Stimulated activated effector memory CD8-positive, alpha-beta T cell treated with anti-CD3 and anti-CD28 coated beads, Interleukin-12 subunit alpha, Interleukin-12 subunit beta, amount 100 ng/mL, for 72 hours (primary cell): ENCODE data around the gene FCHO2.
A peak's percentile ranks its signal among the peaks of the same experiment; 100 is the strongest.

Experiments
- ATAC-seq: fragments of 150-1000 bp; cut with Tn5 transposase; 2 replicates; pipeline ENCODE4 v1.10.0; 2021
- DNase-seq, 2 donors: peaks; one replicate each; pipeline ENCODE4 v3.0.0; 2021 to 2022; ENCODE audit warnings: low spot score in 2 of 2
- H3K27ac Mint-ChIP-seq: one replicate; pipeline ENCODE4 v1.8.0; 2022; ENCODE audit warnings: mild to moderate bottlenecking, mixed read lengths
- H3K36me3 Mint-ChIP-seq: one replicate; pipeline ENCODE4 v1.8.0; 2022; ENCODE audit warnings: mild to moderate bottlenecking, mixed read lengths
- H3K4me1 Mint-ChIP-seq: one replicate; pipeline ENCODE4 v1.8.0; 2022; ENCODE audit warnings: mixed read lengths
- H3K4me3 Mint-ChIP-seq: one replicate; pipeline ENCODE4 v1.8.0; 2022; ENCODE audit warnings: mild to moderate bottlenecking, mixed read lengths
- H3K9me3 Mint-ChIP-seq: one replicate; pipeline ENCODE4 v1.8.0; 2022; ENCODE audit warnings: mixed read lengths

The FCHO2 gene

DNA sequence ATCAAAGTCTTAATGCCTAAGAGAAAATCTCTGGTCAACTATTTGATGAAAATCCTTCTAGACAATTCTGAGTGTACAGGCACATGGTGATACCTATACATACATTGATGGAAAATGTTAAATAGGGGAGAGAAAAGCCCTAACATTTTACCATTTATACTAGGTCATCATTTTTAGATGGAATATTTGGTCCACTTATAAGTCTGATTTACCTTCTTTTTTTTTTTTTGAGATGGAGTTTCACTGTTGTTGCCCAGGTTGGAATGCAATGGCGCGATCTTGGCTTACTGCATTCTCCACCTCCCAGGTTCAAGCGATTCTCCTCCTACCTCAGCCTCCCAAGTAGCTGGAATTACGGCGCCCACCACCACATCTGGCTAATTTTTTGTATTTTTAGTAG is 81.7 kb downstream of the FCHO2 start:
- Mint-ChIP-seq H3K4me1 (no peaks in the 10 kb centered on the region), H3K36me3 (no peaks in the 10 kb centered on the region), H3K4me3 (no peak overlapping the region), H3K27ac (no peak overlapping the region), H3K9me3 (no peaks in the 10 kb centered on the region)
- no peak for ATAC-seq
- DNase-seq, result no peak

DNA sequence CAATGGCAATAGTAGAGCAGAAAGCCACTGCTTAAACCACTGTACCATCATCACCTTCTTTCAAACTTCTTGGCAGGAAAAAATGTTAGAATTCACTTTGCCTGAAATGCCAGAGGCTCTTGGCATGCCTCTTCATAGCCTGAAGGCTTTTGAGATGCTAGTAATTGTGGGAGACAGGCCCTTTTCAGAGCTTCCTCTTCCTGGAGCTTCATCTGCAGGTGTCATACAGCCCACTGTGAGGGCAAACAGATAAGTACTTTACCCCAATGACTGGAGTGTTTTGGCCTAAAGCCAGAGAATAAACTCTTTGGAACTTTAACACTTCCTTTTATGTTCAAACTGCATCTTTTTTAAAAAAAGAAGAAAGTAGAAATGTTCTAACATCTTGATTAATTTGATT is 83.2 kb downstream of the FCHO2 start:
- ATAC-seq, result no peak
- Mint-ChIP-seq H3K9me3 (no peaks in the 10 kb centered on the region), H3K36me3 (no peaks in the 10 kb centered on the region), H3K4me1 (no peaks in the 10 kb centered on the region), H3K27ac (no peak overlapping the region), H3K4me3 (no peak overlapping the region)
- no peak for DNase-seq

DNA sequence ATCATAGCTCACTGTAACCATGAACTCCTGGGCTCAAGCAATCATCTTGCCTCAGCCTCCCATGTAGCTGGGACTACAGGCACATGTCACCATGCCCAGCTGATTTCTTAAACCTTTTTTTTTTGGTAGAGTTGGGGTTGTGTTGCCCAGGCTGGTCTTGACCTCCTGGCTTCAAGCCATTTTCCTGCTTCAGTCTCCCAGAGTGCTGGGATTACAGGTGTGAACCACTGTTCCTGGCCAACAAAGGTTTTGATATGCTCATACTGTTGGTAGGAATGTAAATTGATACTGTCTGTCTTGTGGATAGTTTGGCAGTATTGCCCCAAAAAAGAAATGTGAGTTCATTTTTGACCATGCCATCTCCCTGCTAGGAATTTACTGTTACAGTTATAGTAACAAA is 87.2 kb downstream of the FCHO2 start:
- no peak overlapping the region for H3K4me3 Mint-ChIP-seq
- ATAC-seq (no peak), DNase-seq (no peak)
- H3K27ac Mint-ChIP-seq, result no peak overlapping the region
- H3K4me1 Mint-ChIP-seq, result no peaks in the 10 kb centered on the region
- peaks cover 7% of the 10 kb centered on the region for H3K9me3 Mint-ChIP-seq
- no peaks in the 10 kb centered on the region for H3K36me3 Mint-ChIP-seq

DNA sequence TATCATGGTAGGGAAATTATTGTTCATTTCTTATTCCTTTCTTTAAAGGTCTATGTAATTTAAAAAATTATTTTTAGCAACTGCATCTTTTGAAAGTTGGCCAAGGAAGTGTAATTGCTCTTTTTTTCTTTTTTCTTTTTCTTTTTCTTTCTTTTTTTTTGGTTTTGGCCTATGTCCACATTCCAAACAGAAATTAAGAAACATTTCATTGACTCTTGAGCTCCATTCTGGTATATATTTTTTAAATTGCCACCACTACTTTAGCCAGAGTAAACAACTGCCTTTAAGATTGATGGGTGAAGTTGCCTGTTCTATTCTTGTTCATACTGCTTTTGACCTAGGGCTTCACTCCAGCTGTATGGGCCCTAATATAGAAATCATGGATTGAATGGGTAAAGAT is 88.7 kb downstream of the FCHO2 start:
- no peaks in the 10 kb centered on the region for H3K4me1 Mint-ChIP-seq
- no peak overlapping the region for H3K4me3 Mint-ChIP-seq
- DNase-seq, result no peak
- no peak overlapping the region for H3K27ac Mint-ChIP-seq
- ATAC-seq, result no peak
- no peaks in the 10 kb centered on the region for H3K36me3 Mint-ChIP-seq
- H3K9me3 Mint-ChIP-seq, result peaks cover 7% of the 10 kb centered on the region

DNA sequence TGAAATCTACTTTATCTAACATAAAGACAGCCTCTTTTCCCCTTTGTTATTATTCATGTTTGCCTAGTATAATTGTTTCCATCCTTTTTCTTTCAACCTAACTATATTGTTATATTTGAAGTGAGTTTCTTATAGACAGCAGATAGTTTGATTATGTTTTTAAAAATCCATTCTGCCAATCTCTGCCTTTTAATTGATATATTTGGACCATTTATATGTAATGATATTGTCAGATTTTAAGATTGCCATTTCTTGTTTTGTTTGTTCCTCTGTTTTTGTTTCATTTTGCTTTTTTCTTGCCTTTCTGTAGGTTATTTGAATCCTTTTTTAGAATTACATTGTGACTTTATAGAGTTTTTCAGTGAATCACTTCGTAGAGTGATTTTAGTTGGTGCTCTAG is 89.8 kb downstream of the FCHO2 start:
- peaks cover 7% of the 10 kb centered on the region for H3K9me3 Mint-ChIP-seq
- ATAC-seq (no peak), DNase-seq (no peak)
- no peak overlapping the region for H3K4me3 Mint-ChIP-seq
- peaks cover 5% of the 10 kb centered on the region for H3K36me3 Mint-ChIP-seq
- no peaks in the 10 kb centered on the region for H3K4me1 Mint-ChIP-seq
- no peak overlapping the region for H3K27ac Mint-ChIP-seq

DNA sequence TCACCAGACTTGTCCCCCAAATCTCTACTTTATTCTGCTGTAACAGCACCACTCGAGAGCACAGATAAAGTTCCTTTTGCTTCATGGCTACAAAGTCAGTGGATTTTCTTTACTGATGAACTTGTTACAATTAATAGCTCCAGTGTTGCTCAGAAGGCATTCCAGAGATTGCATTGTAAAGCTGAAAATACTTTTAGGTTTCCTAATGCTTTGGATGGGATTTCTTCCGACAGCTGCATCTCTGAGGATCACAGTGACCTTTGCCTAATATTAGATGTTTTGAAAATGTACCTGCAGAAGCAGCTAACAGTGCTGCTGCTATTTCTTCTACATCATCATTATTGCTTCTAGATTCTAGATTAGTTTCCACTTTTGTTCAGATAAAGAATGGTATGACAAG is 105.8 kb downstream of the FCHO2 start:
- H3K4me1 Mint-ChIP-seq, result no peaks in the 10 kb centered on the region
- H3K36me3 Mint-ChIP-seq, result peaks cover under 1% of the 10 kb centered on the region
- no peaks in the 10 kb centered on the region for H3K9me3 Mint-ChIP-seq
- DNase-seq, result no peak
- H3K4me3 Mint-ChIP-seq, result no peak overlapping the region
- ATAC-seq, result no peak
- H3K27ac Mint-ChIP-seq, result no peak overlapping the region

DNA sequence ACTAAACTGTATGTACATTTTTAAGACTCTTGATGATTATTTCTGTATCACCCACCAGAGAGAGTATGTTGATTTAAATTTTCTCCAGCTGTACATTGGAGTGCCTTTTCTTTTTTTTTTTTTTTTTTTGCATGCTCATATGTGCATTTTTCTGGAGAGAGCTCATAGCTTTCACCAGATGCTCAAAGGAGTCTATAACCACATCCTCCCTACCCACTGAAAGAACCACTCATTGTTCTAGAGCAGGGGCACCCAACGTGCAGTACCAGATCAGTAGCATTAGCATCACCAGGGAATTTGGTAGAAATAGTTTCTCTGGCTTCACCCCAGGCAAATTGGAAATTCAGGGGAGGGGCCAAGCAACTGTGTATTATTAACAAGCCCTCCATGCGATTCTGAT is 110.6 kb downstream of the FCHO2 start:
- Mint-ChIP-seq H3K4me1 (no peaks in the 10 kb centered on the region), H3K36me3 (no peaks in the 10 kb centered on the region), H3K27ac (no peak overlapping the region), H3K9me3 (no peaks in the 10 kb centered on the region), H3K4me3 (no peak overlapping the region)
- DNase-seq (no peak), ATAC-seq (peak; percentile 49)

DNA sequence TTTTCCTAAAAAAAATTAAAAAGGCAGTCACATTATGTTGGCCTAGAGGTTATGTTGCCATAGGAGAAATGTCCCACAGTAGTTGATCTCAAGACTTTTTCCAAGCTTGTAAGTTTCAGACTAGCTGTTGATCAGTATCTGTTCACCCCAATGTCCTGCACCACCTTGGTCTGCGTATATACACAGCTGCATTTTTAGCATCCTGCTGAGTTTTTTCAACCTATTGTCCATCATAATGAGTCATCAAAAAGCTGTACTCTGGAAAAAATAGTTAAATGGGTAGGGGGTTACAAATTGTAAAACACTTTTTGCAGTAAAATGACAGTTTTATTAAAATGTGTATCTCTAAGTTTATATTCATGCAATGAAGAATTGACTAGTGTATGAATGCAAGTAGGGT is 111.4 kb downstream of the FCHO2 start:
- Mint-ChIP-seq H3K27ac (no peak overlapping the region), H3K4me1 (no peaks in the 10 kb centered on the region), H3K4me3 (no peak overlapping the region), H3K9me3 (no peaks in the 10 kb centered on the region), H3K36me3 (no peaks in the 10 kb centered on the region)
- DNase-seq (no peak), ATAC-seq (no peak)

DNA sequence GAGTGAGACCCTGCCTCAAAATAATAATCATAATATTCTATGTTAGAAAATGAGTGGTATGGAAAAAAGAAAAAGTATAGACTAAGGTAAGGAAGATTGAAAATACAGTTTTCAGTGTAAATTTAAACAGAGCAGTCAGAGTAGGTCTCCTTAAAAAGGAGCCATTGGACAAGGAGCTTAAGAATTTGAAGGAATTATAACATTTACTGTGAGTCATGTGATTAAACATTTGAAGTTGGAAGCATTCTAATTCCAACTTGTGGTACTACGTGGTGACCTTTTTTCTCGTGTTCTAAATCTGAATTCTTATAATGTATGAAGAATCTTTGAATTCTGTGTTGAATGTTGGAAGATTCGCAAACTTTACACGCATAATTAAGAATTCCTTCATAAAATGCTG is 125.3 kb downstream of the FCHO2 start:
- H3K27ac Mint-ChIP-seq, result no peak overlapping the region

DNA sequence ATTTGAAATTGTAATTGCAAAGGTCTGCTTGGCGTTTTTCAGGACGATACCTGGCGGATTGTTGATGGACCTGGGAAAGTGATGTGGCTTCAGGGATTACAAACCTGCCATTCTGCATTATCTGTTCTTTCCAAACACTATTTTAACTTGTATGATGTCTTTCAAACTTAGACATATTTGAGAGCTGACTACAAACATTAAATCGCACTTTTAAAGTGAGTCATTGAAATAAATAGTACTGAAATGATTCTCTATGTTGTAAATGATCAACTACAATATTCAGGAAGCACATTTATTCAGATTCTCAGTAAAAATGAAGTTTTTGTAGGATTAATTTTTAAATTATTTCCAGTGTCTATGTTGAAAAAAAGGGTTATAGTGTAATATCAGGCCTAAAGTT is 132.2 kb downstream of the FCHO2 start:
- no peaks in the 10 kb centered on the region for H3K9me3 Mint-ChIP-seq
- DNase-seq (no peak), ATAC-seq (no peak)
- peaks cover 8% of the 10 kb centered on the region for H3K36me3 Mint-ChIP-seq
- H3K4me1 Mint-ChIP-seq, result no peaks in the 10 kb centered on the region
- H3K27ac Mint-ChIP-seq, result no peak overlapping the region
- H3K4me3 Mint-ChIP-seq, result no peak overlapping the region

More for the DNA sequence above, 125.3 kb downstream of the FCHO2 start:
- H3K9me3 Mint-ChIP-seq, result no peaks in the 10 kb centered on the region
- H3K4me3 Mint-ChIP-seq, result no peak overlapping the region
- ATAC-seq, result no peak
- no peak for DNase-seq
- H3K4me1 Mint-ChIP-seq, result no peaks in the 10 kb centered on the region
- H3K36me3 Mint-ChIP-seq, result peaks cover 7% of the 10 kb centered on the region

DNA sequence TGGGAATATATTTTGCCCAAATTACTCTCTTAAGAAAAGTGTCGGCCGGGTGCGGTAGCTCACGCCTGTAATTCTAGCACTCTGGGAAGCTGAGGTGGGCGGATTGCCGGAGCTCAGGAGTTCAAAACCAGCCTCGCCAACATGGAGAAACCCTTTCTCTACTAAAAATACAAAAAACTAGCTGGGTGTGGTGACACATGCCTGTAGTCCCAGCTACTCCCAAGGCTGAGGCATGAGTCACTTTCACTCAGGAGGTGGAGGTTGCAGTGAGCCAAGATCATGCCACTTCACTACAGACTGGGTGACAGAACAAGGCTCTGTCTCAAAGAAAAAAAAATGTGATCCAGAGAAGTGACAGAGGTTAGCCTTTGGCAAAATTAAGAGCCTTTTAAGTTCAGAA is 138.1 kb downstream of the FCHO2 start:
- H3K4me3 Mint-ChIP-seq, result no peak overlapping the region
- no peaks in the 10 kb centered on the region for H3K9me3 Mint-ChIP-seq
- no peak overlapping the region for H3K27ac Mint-ChIP-seq
- H3K4me1 Mint-ChIP-seq, result peaks cover 15% of the 10 kb centered on the region
- H3K36me3 Mint-ChIP-seq, result no peaks in the 10 kb centered on the region
- ATAC-seq (peak; percentile 73), DNase-seq (no peak)

DNA sequence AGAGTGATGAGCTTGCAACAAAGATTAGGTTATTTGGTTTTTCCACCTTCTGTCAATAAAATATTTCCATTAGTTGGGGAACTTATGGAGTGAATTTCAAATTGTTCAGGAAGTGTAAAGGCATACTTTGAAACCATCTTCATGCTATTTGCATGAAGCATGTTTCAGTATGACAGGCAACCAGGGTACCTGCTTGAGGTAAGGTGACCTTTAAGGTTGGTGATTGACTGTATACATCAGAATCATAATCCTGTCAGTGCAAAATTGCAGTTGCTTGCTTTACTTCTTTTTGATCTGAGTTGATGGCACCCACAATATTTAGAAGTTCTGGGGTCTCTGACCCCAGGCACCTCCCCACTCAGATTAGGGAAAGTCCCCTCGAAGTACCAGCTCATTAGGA is 138.6 kb downstream of the FCHO2 start:
- peak; percentile 66 for ATAC-seq
- Mint-ChIP-seq H3K36me3 (no peaks in the 10 kb centered on the region), H3K4me3 (no peak overlapping the region), H3K27ac (no peak overlapping the region), H3K9me3 (no peaks in the 10 kb centered on the region), H3K4me1 (peaks cover 15% of the 10 kb centered on the region)
- no peak for DNase-seq

DNA sequence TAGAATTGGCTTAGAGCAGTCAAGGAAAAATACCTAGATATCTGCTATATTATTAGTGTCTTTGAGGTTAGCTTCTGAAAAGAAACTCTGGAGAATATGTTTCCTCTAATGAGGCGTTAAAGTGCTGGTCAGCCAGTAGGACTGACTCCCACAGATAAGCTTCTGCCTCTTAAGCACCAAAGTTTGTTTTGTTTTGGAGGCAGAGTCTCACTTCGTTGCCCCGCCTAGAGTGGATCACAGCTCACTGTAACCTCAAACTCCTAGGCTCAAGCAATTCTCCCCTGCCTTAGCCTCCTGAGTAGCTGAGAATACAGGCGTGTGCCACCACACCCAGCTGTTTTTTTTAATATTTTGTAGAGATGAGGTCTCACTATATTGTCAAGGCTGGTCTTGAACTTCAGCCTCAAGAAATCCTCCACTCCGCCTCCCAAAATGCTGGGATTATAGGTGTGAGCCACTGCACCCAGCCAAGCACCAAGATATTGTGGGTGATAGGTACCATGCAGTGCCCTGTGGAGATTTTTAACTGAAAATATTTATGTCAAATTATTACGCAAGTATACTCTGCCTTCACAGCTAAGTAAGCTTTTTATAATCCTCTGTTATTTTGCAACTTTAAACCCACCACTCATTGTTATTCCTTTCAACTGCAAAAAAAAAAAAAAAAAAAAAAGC is 139.9 kb downstream of the FCHO2 start:
- DNase-seq (no peak), ATAC-seq (peak; percentile 1)
- no peaks in the 10 kb centered on the region for H3K36me3 Mint-ChIP-seq
- H3K9me3 Mint-ChIP-seq, result no peaks in the 10 kb centered on the region
- H3K4me3 Mint-ChIP-seq, result no peak overlapping the region
- H3K27ac Mint-ChIP-seq, result no peak overlapping the region
- H3K4me1 Mint-ChIP-seq, result peaks cover 15% of the 10 kb centered on the region

DNA sequence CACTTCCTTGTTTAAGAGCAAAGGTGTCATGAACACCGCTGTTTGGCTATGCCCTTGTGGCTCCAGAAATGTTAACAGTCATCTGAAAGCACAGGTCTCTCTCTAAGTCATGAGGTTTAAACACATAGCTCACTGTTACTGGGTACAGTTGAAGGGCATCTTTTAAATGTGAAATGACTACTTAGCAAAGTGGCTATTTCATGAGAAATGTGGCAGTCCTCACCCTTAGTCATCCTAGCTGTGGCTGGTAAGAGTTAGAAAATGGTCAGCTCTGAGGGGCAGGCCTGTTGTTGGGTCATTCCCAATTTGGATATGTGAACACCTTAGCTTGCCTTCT is 140.4 kb downstream of the FCHO2 start:
- no peaks in the 10 kb centered on the region for H3K9me3 Mint-ChIP-seq
- DNase-seq (no peak), ATAC-seq (peak; percentile 94)
- no peak overlapping the region for H3K4me3 Mint-ChIP-seq
- H3K27ac Mint-ChIP-seq, result no peak overlapping the region
- peaks cover 15% of the 10 kb centered on the region for H3K4me1 Mint-ChIP-seq
- no peaks in the 10 kb centered on the region for H3K36me3 Mint-ChIP-seq

DNA sequence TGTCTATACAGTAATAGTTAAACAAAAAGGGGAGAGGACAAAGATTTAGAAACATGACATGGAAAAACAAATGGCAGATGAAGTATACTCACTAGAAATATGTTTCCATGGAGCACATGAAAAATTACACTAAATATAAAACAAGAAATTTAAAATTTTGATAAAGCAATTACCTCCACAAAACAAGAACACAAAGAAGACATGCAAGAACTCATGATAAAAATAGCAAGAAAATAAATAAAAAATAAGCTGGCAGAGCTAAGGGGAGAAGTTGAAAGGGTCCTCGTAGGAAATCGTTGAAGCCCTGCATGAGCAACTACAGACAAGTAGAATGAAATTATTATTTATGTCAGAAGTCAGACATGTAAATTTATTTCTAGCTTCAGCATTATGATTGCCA is 141.9 kb downstream of the FCHO2 start:
- Mint-ChIP-seq H3K4me1 (peaks cover 15% of the 10 kb centered on the region), H3K9me3 (no peaks in the 10 kb centered on the region), H3K4me3 (no peak overlapping the region), H3K36me3 (no peaks in the 10 kb centered on the region), H3K27ac (no peak overlapping the region)
- DNase-seq (no peak), ATAC-seq (no peak)

DNA sequence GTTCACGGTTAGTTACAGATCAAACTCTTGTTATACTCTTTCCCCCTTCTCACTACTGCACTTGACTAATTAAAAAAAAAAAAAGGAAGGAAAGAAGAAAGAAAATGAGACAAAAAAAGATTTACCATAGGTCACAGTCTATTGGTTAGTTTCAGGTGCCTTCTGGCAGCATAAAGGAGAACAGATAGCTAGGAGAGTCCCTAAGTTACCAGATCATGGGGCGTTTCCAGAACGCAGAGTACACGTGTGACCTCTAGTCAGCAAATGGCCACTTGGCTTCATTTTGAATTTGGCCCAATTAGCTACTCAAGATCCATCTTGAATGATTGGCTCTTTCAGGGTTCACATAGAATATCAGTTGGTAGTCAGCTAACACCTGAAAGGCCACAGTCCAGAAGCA is 144.3 kb downstream of the FCHO2 start:
- peaks cover 9% of the 10 kb centered on the region for H3K4me1 Mint-ChIP-seq
- H3K9me3 Mint-ChIP-seq, result no peaks in the 10 kb centered on the region
- ATAC-seq, result no peak
- H3K27ac Mint-ChIP-seq, result no peak overlapping the region
- DNase-seq, result no peak
- H3K4me3 Mint-ChIP-seq, result no peak overlapping the region
- no peaks in the 10 kb centered on the region for H3K36me3 Mint-ChIP-seq

DNA sequence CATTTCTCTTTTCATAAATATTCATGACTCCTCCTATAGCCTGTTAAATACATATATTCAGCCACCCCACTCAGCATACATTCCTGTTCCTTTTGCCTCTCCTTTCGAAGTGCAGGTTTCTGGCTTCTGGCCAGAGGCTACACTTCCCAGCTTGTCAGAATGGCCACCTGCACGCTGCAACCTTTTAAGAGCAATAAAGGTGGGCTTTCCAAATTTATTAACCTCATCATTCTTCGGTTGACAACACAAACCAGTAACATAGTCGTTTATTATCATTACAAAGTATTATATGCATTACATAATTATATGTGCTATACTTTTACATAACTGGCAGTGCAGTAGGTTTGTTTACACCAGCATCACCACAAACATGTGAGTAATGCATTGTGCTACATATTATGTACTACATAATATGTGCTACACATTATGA is 148.0 kb downstream of the FCHO2 start:
- no peak for DNase-seq
- ATAC-seq, result no peak
- Mint-ChIP-seq H3K9me3 (no peaks in the 10 kb centered on the region), H3K36me3 (no peaks in the 10 kb centered on the region), H3K4me3 (no peak overlapping the region), H3K27ac (no peak overlapping the region), H3K4me1 (no peaks in the 10 kb centered on the region)
